Fibroblast of pulmonary artery (primary cell): ENCODE results near the gene F2RL2.
"Not testable (repeated sequence)": the region's sequence is repeated elsewhere in the genome, so short reads cannot be mapped to it uniquely, and the experiment has no call there.

Experiments used
- DNase-seq: peaks from one replicate; pipeline ENCODE4 v3.0.0-alpha.2; 2010; ENCODE audit warnings: low read depth
- H3K4me3 ChIP-seq: replicated peaks from 2 replicates; pipeline ENCODE4 v1.5.1; 2011; ENCODE audit warnings: low read depth, mild to moderate bottlenecking, control low read depth, low read length, moderate library complexity
- CTCF ChIP-seq: IDR thresholded peaks from 2 replicates; pipeline ENCODE4 v1.5.1; 2011; ENCODE audit warnings: mild to moderate bottlenecking, control low read depth, low read length, inconsistent platforms; ENCODE audit errors: missing control alignments

The F2RL2 gene

DNA sequence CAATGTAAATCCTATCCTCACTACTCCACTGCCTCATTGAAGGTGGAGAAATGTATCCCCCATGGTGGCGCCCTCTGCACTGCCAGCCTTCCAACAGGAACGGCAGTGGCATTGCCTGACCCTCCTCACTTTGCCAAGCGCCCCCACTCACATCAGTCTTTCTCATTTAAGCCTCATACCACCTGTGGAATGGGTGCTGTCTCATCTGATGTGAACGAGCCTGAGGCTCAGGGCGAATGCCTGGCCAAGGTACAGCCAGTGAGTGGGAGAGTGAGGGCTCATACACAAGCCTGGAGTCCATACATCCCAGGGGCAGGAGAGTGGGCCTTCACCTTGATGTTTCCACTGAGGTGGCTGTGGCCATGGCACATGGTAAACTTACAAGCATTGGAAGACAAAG lies 10.3 kb downstream of the F2RL2 start:
- no peak for DNase-seq
- TF ChIP-seq CTCF = no peak
- no peak overlapping the region for H3K4me3 ChIP-seq

GRCh38 chr5:76610196-76610595 lies 13.0 kb downstream of the F2RL2 start:
- no peak overlapping the region for H3K4me3 ChIP-seq
- no peak for TF ChIP-seq CTCF
- DNase-seq = no peak

- peak; percentile 79 for DNase-seq
- H3K4me3 ChIP-seq = no peak overlapping the region
- no peak for TF ChIP-seq CTCF
These were observed 14.4 kb downstream of the F2RL2 start for GRCh38 chr5:76608833-76609232.

DNA sequence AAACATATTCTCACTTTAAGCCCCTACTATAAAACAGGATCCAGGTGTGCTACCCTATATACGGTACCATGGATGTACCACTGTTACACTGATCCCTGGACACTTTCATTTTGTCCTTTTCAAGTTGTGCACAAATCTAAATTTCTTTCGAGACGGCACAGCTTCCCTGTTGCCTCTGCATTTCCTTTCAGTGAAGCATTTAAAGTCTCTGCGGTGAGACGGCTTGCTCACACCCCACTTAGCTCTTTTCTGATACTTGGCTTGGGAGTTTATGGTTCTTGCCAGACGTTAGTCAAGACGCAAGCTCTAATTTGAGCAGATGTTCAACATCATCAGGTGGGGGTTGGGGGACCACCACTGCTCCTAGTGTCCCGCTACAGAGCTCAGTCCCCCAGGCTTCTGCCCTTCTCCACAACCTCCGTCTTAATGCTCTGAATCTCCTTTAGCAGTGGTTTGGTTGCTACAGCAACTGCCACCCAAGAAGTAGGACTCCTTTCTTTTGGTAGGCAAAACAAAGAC lies 15.8 kb downstream of the F2RL2 start:
- peak; percentile 27 for DNase-seq
- no peak for TF ChIP-seq CTCF
- H3K4me3 ChIP-seq = no peak overlapping the region

GRCh38 chr5:76606701-76607100 lies 16.5 kb downstream of the F2RL2 start:
- no peak overlapping the region for H3K4me3 ChIP-seq
- TF ChIP-seq CTCF = no peak
- no peak for DNase-seq

GRCh38 chr5:76604838-76605237 lies 18.4 kb downstream of the F2RL2 start:
- peak; percentile 55 for DNase-seq
- no peak for TF ChIP-seq CTCF
- H3K4me3 ChIP-seq = no peak overlapping the region

- DNase-seq, H3K4me3 ChIP-seq: not testable (repeated sequence)
These were observed 19.2 kb downstream of the F2RL2 start for GRCh38 chr5:76603991-76604390.
